ENCODE results near the gene UBE2K.

- TF ChIP-seq ZSCAN29 (CRISPR knock-in tag; conservative IDR thresholded peaks at IDR 0.05) (no peak), POLR2A (IDR thresholded peaks at IDR 0.05; ENCODE audit: insufficient read depth in 1 of 2, low read depth in 2 of 2, low read length in 2 of 2) (no peak), ZNF282 (IDR thresholded peaks at IDR 0.05; ENCODE audit: partially characterized antibody) (no peak), HINFP (CRISPR knock-in tag; IDR thresholded peaks at IDR 0.05; ENCODE audit: low read depth) (no peak), CTCF (CRISPR knock-in tag; IDR thresholded peaks at IDR 0.05) (no peak), CHD4 (IDR thresholded peaks at IDR 0.05; ENCODE audit: borderline replicate concordance, low read length) (no peak), THRA (CRISPR knock-in tag; IDR thresholded peaks at IDR 0.05; ENCODE audit: borderline replicate concordance) (no peak)
Observed at GRCh38 chr4:39732728-39733127, 34.8 kb downstream of the UBE2K start.

Data from HepG2 (cell line).